SU-DHL-6 (cell line): ENCODE data around the gene BAHCC1.

ENCODE experiments used
- H2AFZ ChIP-seq: fragments of 200-600 bp; sonication (generic); 2 replicates; pipeline ENCODE4 v1.6.1; 2014; ENCODE audit warnings: low read depth, mild to moderate bottlenecking, moderate library complexity, mixed read lengths, antibody characterized with exemption, low read length; ENCODE audit not compliant: severe bottlenecking
- H3F3A ChIP-seq: fragments of 200-600 bp; shearing (Covaris generic); 2 replicates; pipeline ENCODE4 v1.6.0; 2016; ENCODE audit warnings: antibody characterized with exemption, mild to moderate bottlenecking; ENCODE audit not compliant: insufficient read depth
- H3K27ac ChIP-seq: fragments of 200-600 bp; sonication (generic); 2 replicates; pipeline ENCODE4 v1.5.1; 2016; ENCODE audit warnings: low read depth, mild to moderate bottlenecking, low read length, moderate library complexity, mixed read lengths
- H3K27me3 ChIP-seq: fragments of 200-600 bp; sonication (generic), shearing (Covaris generic); 2 replicates; pipeline ENCODE4 v1.6.0; 2014; ENCODE audit warnings: mild to moderate bottlenecking, low read length
- H3K36me3 ChIP-seq: fragments of 200-600 bp; sonication (generic); 2 replicates; pipeline ENCODE4 v1.6.1; 2014; ENCODE audit warnings: mild to moderate bottlenecking, low read length, mixed read lengths
- H3K4me2 ChIP-seq: fragments of 300-600, 200-600 bp; shearing (Covaris generic), sonication (generic); 2 replicates; pipeline ENCODE4 v1.6.0; 2014; ENCODE audit warnings: low read length, low read depth, mild to moderate bottlenecking; ENCODE audit not compliant: poor library complexity, severe bottlenecking
- H3K4me3 ChIP-seq: fragments of 200-600 bp; sonication (generic); 2 replicates; pipeline ENCODE4 v1.5.1; 2014; ENCODE audit warnings: antibody characterized with exemption, low read length, mild to moderate bottlenecking, mixed read lengths; ENCODE audit not compliant: insufficient read depth, poor library complexity, severe bottlenecking
- H3K79me2 ChIP-seq: fragments of 200-600 bp; sonication (generic); 2 replicates; pipeline ENCODE4 v1.6.1; 2014; ENCODE audit warnings: mild to moderate bottlenecking, low read length, moderate library complexity; ENCODE audit not compliant: insufficient read depth
- H3K9ac ChIP-seq: fragments of 200-600 bp; sonication (generic); 2 replicates; pipeline ENCODE4 v1.7.0; 2014; ENCODE audit warnings: mild to moderate bottlenecking, low read length
- H3K9me2 ChIP-seq: fragments of 200-600 bp; sonication (generic); replicated peaks from 2 replicates; pipeline ENCODE4 v1.6.1; 2014; ENCODE audit warnings: low read length; ENCODE audit not compliant: insufficient read depth
- H3K9me3 ChIP-seq: fragments of 200-600 bp; sonication (generic); 2 replicates; pipeline ENCODE4 v1.6.1; 2014; ENCODE audit warnings: low read length, mixed read lengths; ENCODE audit not compliant: insufficient read depth
- H4K20me1 ChIP-seq: fragments of 200-600 bp; sonication (generic); 2 replicates; pipeline ENCODE4 v1.6.1; 2014; ENCODE audit warnings: low read depth, mild to moderate bottlenecking, antibody characterized with exemption, low read length, moderate library complexity, mixed read lengths
- EZH2phosphoT487 ChIP-seq: fragments of 200-600 bp; sonication (generic), shearing (Covaris generic); conservative IDR thresholded peaks from 2 replicates; pipeline ENCODE4 v1.6.1; 2018; ENCODE audit warnings: mild to moderate bottlenecking, antibody characterized with exemption, low read length, moderate library complexity, mixed read lengths
- TF ChIP-seq, protein P1 (sequence below): fragments of 200-600 bp; sonication (generic); IDR thresholded peaks from one replicate; pipeline ENCODE4 v1.5.1; 2017; ENCODE audit warnings: antibody characterized with exemption, mild to moderate bottlenecking, low read length, moderate library complexity; ENCODE audit not compliant: insufficient read depth, poor library complexity, severe bottlenecking

Gene BAHCC1

DNA sequence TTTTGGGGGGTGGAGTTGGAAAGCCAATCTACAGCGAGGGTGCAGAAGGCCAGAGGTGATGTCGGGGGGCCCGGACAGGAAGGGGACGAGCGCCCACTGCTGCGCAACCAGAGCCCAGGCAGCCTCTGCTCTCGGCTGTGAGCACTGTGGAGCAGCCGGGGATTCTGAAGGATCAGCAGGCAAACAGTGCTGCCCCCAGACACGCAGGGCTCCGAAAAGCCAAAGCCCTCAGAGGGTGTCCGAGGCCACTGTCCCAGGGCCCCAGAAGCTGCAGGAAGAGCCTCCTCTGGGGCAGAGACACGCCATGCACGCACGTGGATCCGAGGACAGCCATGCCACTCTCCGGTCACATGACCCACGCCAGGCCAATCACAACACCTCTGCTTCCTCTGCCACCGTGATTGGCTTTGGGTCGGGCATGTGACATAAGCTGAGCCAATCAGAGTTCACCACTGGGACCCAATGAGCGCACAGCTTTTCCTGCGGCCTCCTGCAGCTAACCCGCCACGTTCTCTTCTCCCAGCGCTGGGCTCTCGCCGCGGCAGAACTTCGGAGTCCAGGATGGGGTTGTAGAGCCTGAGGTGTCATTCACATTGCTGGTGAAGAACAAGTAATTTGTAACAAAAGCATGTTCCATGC lies 76.7 kb downstream of the BAHCC1 start:
- Histone ChIP-seq H3K9ac (no peak overlapping the region), H2AFZ (no peak overlapping the region)

DNA sequence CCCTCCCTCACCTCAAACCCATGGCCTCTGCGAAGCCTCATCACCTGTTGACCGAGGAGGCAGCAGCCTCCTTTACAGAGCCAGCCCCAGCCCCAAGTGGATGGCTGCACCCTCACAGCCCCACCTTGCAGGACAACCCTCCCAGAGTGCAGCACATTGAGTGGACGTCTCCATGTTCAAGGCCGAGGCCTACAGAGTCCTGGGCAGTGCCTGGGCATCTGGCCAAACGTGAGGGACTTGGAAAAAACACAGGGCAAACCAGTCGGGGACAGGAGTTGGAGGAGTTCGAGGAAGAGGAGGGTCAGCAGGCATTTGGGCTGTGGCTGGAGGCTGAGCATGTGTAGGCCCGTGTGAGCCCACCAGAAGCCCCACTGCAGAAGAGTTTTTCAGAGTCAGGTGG lies 77.8 kb downstream of the BAHCC1 start:
- Histone ChIP-seq H3K27ac (no peak overlapping the region), H3K4me2 (no peak overlapping the region), H3K4me3 (no peak overlapping the region)

More for the DNA sequence above, 76.7 kb downstream of the BAHCC1 start:
- H3K27me3 ChIP-seq, result no peaks in the 10 kb centered on the region
- no peaks in the 10 kb centered on the region for H4K20me1 ChIP-seq
- no peaks in the 10 kb centered on the region for H3K9me2 ChIP-seq
- H3K4me2 ChIP-seq, result no peak overlapping the region
- no peaks in the 10 kb centered on the region for H3F3A ChIP-seq
- H3K4me3 ChIP-seq, result no peak overlapping the region
- H3K9me3 ChIP-seq, result no peaks in the 10 kb centered on the region
- no peak overlapping the region for H3K27ac ChIP-seq
- no peaks in the 10 kb centered on the region for H3K79me2 ChIP-seq
- H3K36me3 ChIP-seq, result no peaks in the 10 kb centered on the region
- no peak for TF ChIP-seq EZH2phosphoT487
- TF ChIP-seq, protein P1, sequence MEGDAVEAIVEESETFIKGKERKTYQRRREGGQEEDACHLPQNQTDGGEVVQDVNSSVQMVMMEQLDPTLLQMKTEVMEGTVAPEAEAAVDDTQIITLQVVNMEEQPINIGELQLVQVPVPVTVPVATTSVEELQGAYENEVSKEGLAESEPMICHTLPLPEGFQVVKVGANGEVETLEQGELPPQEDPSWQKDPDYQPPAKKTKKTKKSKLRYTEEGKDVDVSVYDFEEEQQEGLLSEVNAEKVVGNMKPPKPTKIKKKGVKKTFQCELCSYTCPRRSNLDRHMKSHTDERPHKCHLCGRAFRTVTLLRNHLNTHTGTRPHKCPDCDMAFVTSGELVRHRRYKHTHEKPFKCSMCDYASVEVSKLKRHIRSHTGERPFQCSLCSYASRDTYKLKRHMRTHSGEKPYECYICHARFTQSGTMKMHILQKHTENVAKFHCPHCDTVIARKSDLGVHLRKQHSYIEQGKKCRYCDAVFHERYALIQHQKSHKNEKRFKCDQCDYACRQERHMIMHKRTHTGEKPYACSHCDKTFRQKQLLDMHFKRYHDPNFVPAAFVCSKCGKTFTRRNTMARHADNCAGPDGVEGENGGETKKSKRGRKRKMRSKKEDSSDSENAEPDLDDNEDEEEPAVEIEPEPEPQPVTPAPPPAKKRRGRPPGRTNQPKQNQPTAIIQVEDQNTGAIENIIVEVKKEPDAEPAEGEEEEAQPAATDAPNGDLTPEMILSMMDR, result no peak

DNA sequence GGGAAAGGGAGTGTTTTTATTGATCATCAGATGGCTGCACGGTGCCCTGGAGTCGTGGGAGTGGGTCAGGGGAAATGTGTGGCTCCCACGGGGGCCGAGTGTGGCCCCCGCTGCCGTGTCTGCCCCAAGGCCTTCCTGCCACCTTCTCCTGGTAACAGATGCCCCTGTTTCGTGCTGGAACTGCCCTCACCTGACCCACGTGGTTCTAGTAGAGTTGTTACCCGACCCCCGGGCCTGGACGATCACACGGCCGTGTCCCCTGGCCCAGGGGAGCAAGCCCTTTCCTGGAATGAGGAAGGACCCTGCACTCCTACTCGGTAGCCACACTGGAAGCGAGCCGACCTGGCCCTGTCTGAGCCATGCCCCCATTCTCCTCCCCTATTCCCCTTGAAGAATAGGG lies 79.7 kb downstream of the BAHCC1 start:
- TF ChIP-seq, protein P1, result no peak
- no peak for TF ChIP-seq EZH2phosphoT487
- H3F3A ChIP-seq, result no peaks in the 10 kb centered on the region
- H3K9me3 ChIP-seq, result no peaks in the 10 kb centered on the region
- no peak overlapping the region for H3K4me3 ChIP-seq
- H4K20me1 ChIP-seq, result no peaks in the 10 kb centered on the region
- H3K79me2 ChIP-seq, result no peaks in the 10 kb centered on the region
- no peak overlapping the region for H2AFZ ChIP-seq
- H3K27ac ChIP-seq, result no peak overlapping the region
- H3K36me3 ChIP-seq, result no peaks in the 10 kb centered on the region
- no peak overlapping the region for H3K4me2 ChIP-seq
- H3K27me3 ChIP-seq, result no peaks in the 10 kb centered on the region
- H3K9ac ChIP-seq, result no peak overlapping the region
- H3K9me2 ChIP-seq, result no peaks in the 10 kb centered on the region

More for the DNA sequence above, 77.8 kb downstream of the BAHCC1 start:
- Histone ChIP-seq H3K9me3 (no peaks in the 10 kb centered on the region), H3K79me2 (no peaks in the 10 kb centered on the region), H3K27me3 (no peaks in the 10 kb centered on the region), H2AFZ (no peak overlapping the region), H3K36me3 (no peaks in the 10 kb centered on the region), H3K9me2 (no peaks in the 10 kb centered on the region), H3F3A (no peaks in the 10 kb centered on the region), H3K9ac (no peak overlapping the region), H4K20me1 (no peaks in the 10 kb centered on the region)
- TF ChIP-seq EZH2phosphoT487, result no peak
- TF ChIP-seq, protein P1, result no peak
